HG02678 (cell line): ENCODE results near the gene CEP78.

ENCODE experiments used
- ATAC-seq: cut with Tn5 transposase; IDR thresholded peaks from one replicate; pipeline ENCODE4 v1.9.1; 2021; ENCODE audit warnings: mild to moderate bottlenecking, moderate library complexity; ENCODE audit not compliant: unreplicated experiment

The CEP78 gene

GRCh38 chr9:78306222-78307076, 70.6 kb downstream of the CEP78 start:
- ATAC-seq: no peak

- no peak for ATAC-seq
These were observed 71.5 kb downstream of the CEP78 start for GRCh38 chr9:78307360-78307759.

GRCh38 chr9:78309066-78309465, 73.2 kb downstream of the CEP78 start:
- ATAC-seq: no peak

GRCh38 chr9:78311075-78311474, 75.2 kb downstream of the CEP78 start:
- no peak for ATAC-seq

- ATAC-seq: no peak
These were observed 76.1 kb downstream of the CEP78 start for GRCh38 chr9:78311886-78312524.

GRCh38 chr9:78314550-78314949, 78.7 kb downstream of the CEP78 start:
- no peak for ATAC-seq

- no peak for ATAC-seq
These were observed 79.3 kb downstream of the CEP78 start for GRCh38 chr9:78314953-78315870.

GRCh38 chr9:78316166-78316892, 80.5 kb downstream of the CEP78 start:
- ATAC-seq: no peak

- no peak for ATAC-seq
These were observed 83.5 kb downstream of the CEP78 start for GRCh38 chr9:78319197-78320029.

GRCh38 chr9:78320030-78320693, 84.3 kb downstream of the CEP78 start:
- no peak for ATAC-seq

GRCh38 chr9:78320875-78321496, 85.1 kb downstream of the CEP78 start:
- ATAC-seq: no peak

- no peak for ATAC-seq
These were observed 85.6 kb downstream of the CEP78 start for GRCh38 chr9:78321505-78321904.

GRCh38 chr9:78324068-78324650, 88.3 kb downstream of the CEP78 start:
- ATAC-seq: no peak

GRCh38 chr9:78324682-78325081, 88.8 kb downstream of the CEP78 start:
- no peak for ATAC-seq

GRCh38 chr9:78325343-78325742, 89.5 kb downstream of the CEP78 start:
- ATAC-seq: no peak

- ATAC-seq: no peak
These were observed 90.0 kb downstream of the CEP78 start for GRCh38 chr9:78325846-78326360.

- no peak for ATAC-seq
These were observed 90.7 kb downstream of the CEP78 start for GRCh38 chr9:78326564-78326963.
